ENCODE results near the gene DLX6. TPM values are rescaled to one million over a fixed set of nuclear protein-coding genes. Genes with fewer than 3 reads are reported as not detected.

The DLX6 gene
- total RNA-seq, 1 experiment from 2014 or later = 1.1 TPM

DNA sequence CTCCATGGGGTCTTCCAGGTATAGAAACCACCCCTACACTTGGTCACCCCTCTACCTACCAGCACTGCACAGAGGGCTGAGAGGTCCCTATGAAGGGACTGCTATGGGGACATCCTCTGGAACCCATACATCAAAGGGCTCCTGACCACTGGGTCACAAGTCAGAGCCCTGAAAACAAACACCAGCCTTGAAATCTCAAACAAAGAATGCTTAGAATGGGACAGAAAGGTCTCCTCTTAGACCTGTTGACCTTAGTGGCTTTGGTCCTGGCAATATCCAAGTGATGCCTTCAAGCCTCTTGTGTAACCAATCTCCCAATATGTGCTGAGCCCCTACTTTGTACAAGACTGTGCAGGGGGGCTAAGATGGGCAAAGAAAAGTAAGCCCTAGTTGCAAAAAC, 34.6 kb upstream of the DLX6 start:
- no peaks in the 10 kb centered on the region for H3K4me1 Mint-ChIP-seq (ENCODE audit: low read depth, unreplicated experiment)
- TF ChIP-seq, protein P1, sequence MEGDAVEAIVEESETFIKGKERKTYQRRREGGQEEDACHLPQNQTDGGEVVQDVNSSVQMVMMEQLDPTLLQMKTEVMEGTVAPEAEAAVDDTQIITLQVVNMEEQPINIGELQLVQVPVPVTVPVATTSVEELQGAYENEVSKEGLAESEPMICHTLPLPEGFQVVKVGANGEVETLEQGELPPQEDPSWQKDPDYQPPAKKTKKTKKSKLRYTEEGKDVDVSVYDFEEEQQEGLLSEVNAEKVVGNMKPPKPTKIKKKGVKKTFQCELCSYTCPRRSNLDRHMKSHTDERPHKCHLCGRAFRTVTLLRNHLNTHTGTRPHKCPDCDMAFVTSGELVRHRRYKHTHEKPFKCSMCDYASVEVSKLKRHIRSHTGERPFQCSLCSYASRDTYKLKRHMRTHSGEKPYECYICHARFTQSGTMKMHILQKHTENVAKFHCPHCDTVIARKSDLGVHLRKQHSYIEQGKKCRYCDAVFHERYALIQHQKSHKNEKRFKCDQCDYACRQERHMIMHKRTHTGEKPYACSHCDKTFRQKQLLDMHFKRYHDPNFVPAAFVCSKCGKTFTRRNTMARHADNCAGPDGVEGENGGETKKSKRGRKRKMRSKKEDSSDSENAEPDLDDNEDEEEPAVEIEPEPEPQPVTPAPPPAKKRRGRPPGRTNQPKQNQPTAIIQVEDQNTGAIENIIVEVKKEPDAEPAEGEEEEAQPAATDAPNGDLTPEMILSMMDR (IDR thresholded peaks at IDR 0.05; ENCODE audit: unreplicated experiment) = no peak
- peaks cover 16% of the 10 kb centered on the region for H3K27me3 Mint-ChIP-seq (ENCODE audit: unreplicated experiment)
- no TSS peak for BruUV-seq (replicated peaks)
- CTCF ChIA-PET = no interaction called here
- no peaks in the 10 kb centered on the region for H3K9me3 Mint-ChIP-seq (ENCODE audit: low read depth, unreplicated experiment)
- H3K36me3 Mint-ChIP-seq (ENCODE audit: insufficient read depth, unreplicated experiment) = no peaks in the 10 kb centered on the region
- H3K4me3 Mint-ChIP-seq (ENCODE audit: low read depth, unreplicated experiment) = no peak overlapping the region
- intact Hi-C loops (cut with micrococcal nuclease; ENCODE audit: unreplicated experiment) = no loop called here
- H3K27ac Mint-ChIP-seq (ENCODE audit: unreplicated experiment) = no peak overlapping the region
- DNase-seq = no peak

DNA sequence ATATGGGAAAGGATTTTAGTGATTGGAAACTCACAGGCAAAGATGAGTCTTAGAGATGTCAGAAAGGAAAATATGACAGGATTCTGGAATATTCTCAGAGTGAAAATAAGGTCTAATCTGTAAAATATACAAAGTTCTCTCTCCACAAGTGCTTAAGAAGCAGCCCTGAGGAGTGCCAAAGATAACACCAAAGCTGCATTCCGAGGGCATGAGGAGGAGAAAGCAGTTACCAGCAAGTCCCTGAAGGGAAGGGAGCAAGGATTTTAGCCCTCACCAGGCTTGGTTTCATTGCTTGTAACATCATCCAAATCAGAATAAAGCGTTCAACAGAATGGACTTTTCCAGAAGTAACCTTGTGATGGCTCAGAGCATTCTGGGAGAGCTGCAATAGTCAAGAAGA, 31.4 kb upstream of the DLX6 start:
- CTCF ChIA-PET = no interaction called here
- no peak overlapping the region for H3K4me3 Mint-ChIP-seq (ENCODE audit: low read depth, unreplicated experiment)
- peaks cover 16% of the 10 kb centered on the region for H3K27me3 Mint-ChIP-seq (ENCODE audit: unreplicated experiment)
- no peak overlapping the region for H3K27ac Mint-ChIP-seq (ENCODE audit: unreplicated experiment)
- no peaks in the 10 kb centered on the region for H3K36me3 Mint-ChIP-seq (ENCODE audit: insufficient read depth, unreplicated experiment)
- no peaks in the 10 kb centered on the region for H3K4me1 Mint-ChIP-seq (ENCODE audit: low read depth, unreplicated experiment)
- intact Hi-C loops (cut with micrococcal nuclease; ENCODE audit: unreplicated experiment) = no loop called here
- TF ChIP-seq, protein P1 (IDR thresholded peaks at IDR 0.05; ENCODE audit: unreplicated experiment) = no peak
- H3K9me3 Mint-ChIP-seq (ENCODE audit: low read depth, unreplicated experiment) = no peaks in the 10 kb centered on the region
- no peak for DNase-seq
- no TSS peak for BruUV-seq (replicated peaks)

DNA sequence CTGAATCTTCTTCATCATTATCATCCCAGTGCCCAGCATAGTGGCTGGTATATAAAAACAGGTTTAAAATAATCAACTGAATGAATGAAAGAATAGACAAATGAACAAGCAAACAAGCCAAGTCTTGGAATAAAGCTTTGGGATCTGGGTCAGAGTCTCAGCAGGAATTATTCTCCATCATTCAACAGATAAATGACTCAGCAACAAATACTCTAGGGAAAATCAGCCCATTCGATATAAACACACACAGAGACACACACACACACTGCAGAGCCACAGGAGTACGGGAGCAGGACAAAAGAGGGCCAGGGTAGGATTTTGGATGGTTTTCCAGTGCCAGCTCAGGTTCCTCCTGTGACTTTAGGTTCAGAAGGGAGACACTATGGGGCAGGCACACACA, 29.2 kb upstream of the DLX6 start:
- intact Hi-C loops (cut with micrococcal nuclease; ENCODE audit: unreplicated experiment) = no loop called here
- Mint-ChIP-seq H3K4me1 (ENCODE audit: low read depth, unreplicated experiment) (no peaks in the 10 kb centered on the region), H3K27me3 (ENCODE audit: unreplicated experiment) (peaks cover 16% of the 10 kb centered on the region), H3K36me3 (ENCODE audit: insufficient read depth, unreplicated experiment) (no peaks in the 10 kb centered on the region), H3K9me3 (ENCODE audit: low read depth, unreplicated experiment) (no peaks in the 10 kb centered on the region), H3K27ac (ENCODE audit: unreplicated experiment) (no peak overlapping the region), H3K4me3 (ENCODE audit: low read depth, unreplicated experiment) (no peak overlapping the region)
- TF ChIP-seq, protein P1 (IDR thresholded peaks at IDR 0.05; ENCODE audit: unreplicated experiment) = no peak
- BruUV-seq (replicated peaks) = no TSS peak
- no peak for DNase-seq
- CTCF ChIA-PET = no interaction called here

DNA sequence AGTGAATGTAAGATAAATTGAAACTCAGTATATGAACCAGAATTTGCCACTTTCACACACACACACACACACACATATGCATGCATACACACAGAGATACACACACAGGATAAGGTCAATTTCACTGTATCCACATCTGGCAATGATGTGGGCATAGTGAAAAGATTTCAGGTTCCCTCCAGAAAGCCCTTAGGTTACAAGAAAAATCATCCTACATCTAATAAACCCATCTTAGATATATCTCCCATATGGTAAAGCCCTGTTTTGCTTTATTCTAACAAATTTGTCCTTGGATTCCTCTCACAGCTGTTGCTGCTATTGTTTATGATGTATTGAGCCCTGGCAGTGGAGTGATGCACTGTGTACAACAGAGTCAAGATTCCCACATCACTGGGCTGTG, 27.9 kb upstream of the DLX6 start:
- no peak for DNase-seq
- H3K4me1 Mint-ChIP-seq (ENCODE audit: low read depth, unreplicated experiment) = no peaks in the 10 kb centered on the region
- no peaks in the 10 kb centered on the region for H3K9me3 Mint-ChIP-seq (ENCODE audit: low read depth, unreplicated experiment)
- peaks cover 16% of the 10 kb centered on the region for H3K27me3 Mint-ChIP-seq (ENCODE audit: unreplicated experiment)
- TF ChIP-seq, protein P1 (IDR thresholded peaks at IDR 0.05; ENCODE audit: unreplicated experiment) = no peak
- no TSS peak for BruUV-seq (replicated peaks)
- no peak overlapping the region for H3K4me3 Mint-ChIP-seq (ENCODE audit: low read depth, unreplicated experiment)
- CTCF ChIA-PET = no interaction called here
- H3K27ac Mint-ChIP-seq (ENCODE audit: unreplicated experiment) = no peak overlapping the region
- H3K36me3 Mint-ChIP-seq (ENCODE audit: insufficient read depth, unreplicated experiment) = no peaks in the 10 kb centered on the region
- intact Hi-C loops (cut with micrococcal nuclease; ENCODE audit: unreplicated experiment) = no loop called here
